ENCODE measurements around the gene ELF1.

ELF1 gene

GRCh38 chr13:41001695-41002094 is 17.4 kb downstream of the ELF1 start:
- peaks cover 92% of the 10 kb centered on the region for H3K79me2 ChIP-seq (ENCODE audit: low read length)
- no peaks in the 10 kb centered on the region for H4K20me1 ChIP-seq (ENCODE audit: insufficient read depth, low read length)
- peaks cover 34% of the 10 kb centered on the region for H3K4me1 ChIP-seq (ENCODE audit: low read length)
- H3K4me3 ChIP-seq (ENCODE audit: low read length): no peak overlapping the region
- DNase-seq: no peak
- H3K9me2 ChIP-seq (replicated peaks; ENCODE audit: insufficient read depth, low read length): no peaks in the 10 kb centered on the region
- no peaks in the 10 kb centered on the region for H3K36me3 ChIP-seq (replicated peaks; ENCODE audit: insufficient read depth, low read length)
- peaks cover 29% of the 10 kb centered on the region for H3F3A ChIP-seq (ENCODE audit: insufficient read depth, low read length)
- H2AFZ ChIP-seq (ENCODE audit: low read length): no peak overlapping the region
- no peaks in the 10 kb centered on the region for H3K27me3 ChIP-seq (replicated peaks; ENCODE audit: insufficient read depth, low read length)
- H3K27ac ChIP-seq (ENCODE audit: low read length): no peak overlapping the region
- no peak overlapping the region for H3K4me2 ChIP-seq (ENCODE audit: low read depth, low read length)
- no peak overlapping the region for H3K9ac ChIP-seq (ENCODE audit: low read length)
- H3K9me3 ChIP-seq (replicated peaks; ENCODE audit: insufficient read depth, low read length): no peaks in the 10 kb centered on the region
- no peak for TF ChIP-seq CTCF (IDR thresholded peaks at IDR 0.05; ENCODE audit: low read length)
- TF ChIP-seq EZH2 (optimal IDR thresholded peaks at IDR 0.05; ENCODE audit: low read depth, low read length): no peak
- TF ChIP-seq EZH2phosphoT487 (IDR thresholded peaks at IDR 0.05; ENCODE audit: low read length): no peak

- Histone ChIP-seq H3K9me3 (replicated peaks; ENCODE audit: insufficient read depth, low read length) (no peaks in the 10 kb centered on the region), H3K9me2 (replicated peaks; ENCODE audit: insufficient read depth, low read length) (no peaks in the 10 kb centered on the region), H2AFZ (ENCODE audit: low read length) (no peak overlapping the region), H3K4me1 (ENCODE audit: low read length) (peaks cover 28% of the 10 kb centered on the region), H3K4me3 (ENCODE audit: low read length) (no peak overlapping the region), H3K27me3 (replicated peaks; ENCODE audit: insufficient read depth, low read length) (no peaks in the 10 kb centered on the region), H3K36me3 (replicated peaks; ENCODE audit: insufficient read depth, low read length) (no peaks in the 10 kb centered on the region), H3F3A (ENCODE audit: insufficient read depth, low read length) (peaks cover 23% of the 10 kb centered on the region), H3K4me2 (ENCODE audit: low read depth, low read length) (no peak overlapping the region), H3K79me2 (ENCODE audit: low read length) (peaks cover 98% of the 10 kb centered on the region), H4K20me1 (ENCODE audit: insufficient read depth, low read length) (no peaks in the 10 kb centered on the region), H3K9ac (ENCODE audit: low read length) (no peak overlapping the region), H3K27ac (ENCODE audit: low read length) (no peak overlapping the region)
- no peak for TF ChIP-seq EZH2 (optimal IDR thresholded peaks at IDR 0.05; ENCODE audit: low read depth, low read length)
- TF ChIP-seq EZH2phosphoT487 (IDR thresholded peaks at IDR 0.05; ENCODE audit: low read length): no peak
- TF ChIP-seq CTCF (IDR thresholded peaks at IDR 0.05; ENCODE audit: low read length): no peak
- no peak for DNase-seq
These were observed 19.7 kb downstream of the ELF1 start for GRCh38 chr13:40999416-40999815.

- TF ChIP-seq CTCF (IDR thresholded peaks at IDR 0.05; ENCODE audit: low read length): no peak
- TF ChIP-seq EZH2 (optimal IDR thresholded peaks at IDR 0.05; ENCODE audit: low read depth, low read length): no peak
- no peak for TF ChIP-seq EZH2phosphoT487 (IDR thresholded peaks at IDR 0.05; ENCODE audit: low read length)
- Histone ChIP-seq H3K9me3 (replicated peaks; ENCODE audit: insufficient read depth, low read length) (no peaks in the 10 kb centered on the region), H3K4me1 (ENCODE audit: low read length) (peaks cover 32% of the 10 kb centered on the region), H3K36me3 (replicated peaks; ENCODE audit: insufficient read depth, low read length) (no peaks in the 10 kb centered on the region), H3K4me2 (ENCODE audit: low read depth, low read length) (no peak overlapping the region; the same call in 1 of the 2 replicates), H4K20me1 (ENCODE audit: insufficient read depth, low read length) (no peaks in the 10 kb centered on the region), H3K9me2 (replicated peaks; ENCODE audit: insufficient read depth, low read length) (no peaks in the 10 kb centered on the region), H3K9ac (ENCODE audit: low read length) (no peak overlapping the region), H3K27me3 (replicated peaks; ENCODE audit: insufficient read depth, low read length) (no peaks in the 10 kb centered on the region), H3K4me3 (ENCODE audit: low read length) (no peak overlapping the region), H2AFZ (ENCODE audit: low read length) (no peak overlapping the region), H3F3A (ENCODE audit: insufficient read depth, low read length) (peaks cover 32% of the 10 kb centered on the region), H3K27ac (ENCODE audit: low read length) (no peak overlapping the region; the same call in 1 of the 2 replicates), H3K79me2 (ENCODE audit: low read length) (peaks cover 98% of the 10 kb centered on the region)
- DNase-seq: no peak
These were observed 22.6 kb downstream of the ELF1 start for GRCh38 chr13:40996426-40997092.

Measured in MM.1S (cell line).